GM21447 (cell line): ENCODE results near the gene ARL6IP5.

Source experiments
- ATAC-seq: cut with Tn5 transposase; IDR thresholded peaks from one replicate; pipeline ENCODE4 v1.9.1; 2021; ENCODE audit not compliant: unreplicated experiment

ARL6IP5 gene

GRCh38 chr3:69116162-69116561 lies 31.4 kb downstream of the ARL6IP5 start:
- no peak for ATAC-seq

- no peak for ATAC-seq
Observed at GRCh38 chr3:69116897-69117296, 32.2 kb downstream of the ARL6IP5 start.

- ATAC-seq = no peak
Observed at GRCh38 chr3:69118555-69118954, 33.8 kb downstream of the ARL6IP5 start.

- no peak for ATAC-seq
Observed at GRCh38 chr3:69119138-69119537, 34.4 kb downstream of the ARL6IP5 start.

GRCh38 chr3:69119681-69120080 lies 34.9 kb downstream of the ARL6IP5 start:
- ATAC-seq = no peak

GRCh38 chr3:69120879-69121464 lies 36.2 kb downstream of the ARL6IP5 start:
- ATAC-seq = peak; percentile 95

GRCh38 chr3:69121513-69121912 lies 36.8 kb downstream of the ARL6IP5 start:
- no peak for ATAC-seq

GRCh38 chr3:69121950-69122349 lies 37.2 kb downstream of the ARL6IP5 start:
- no peak for ATAC-seq

GRCh38 chr3:69122403-69122802 lies 37.7 kb downstream of the ARL6IP5 start, which contains the start of gene LMOD3:
Gene LMOD3, minus strand, starts transcription at chr3:69122595. Its CDS starts 209 bp downstream, at chr3:69122386.
- no peak for ATAC-seq

- ATAC-seq = no peak
Observed at GRCh38 chr3:69126216-69126615, 41.5 kb downstream of the ARL6IP5 start.

GRCh38 chr3:69126999-69127398 lies 42.3 kb downstream of the ARL6IP5 start:
- ATAC-seq = no peak

GRCh38 chr3:69128509-69128908 lies 43.8 kb downstream of the ARL6IP5 start:
- no peak for ATAC-seq

GRCh38 chr3:69129531-69129930 lies 44.8 kb downstream of the ARL6IP5 start:
- no peak for ATAC-seq

GRCh38 chr3:69130689-69131088 lies 46.0 kb downstream of the ARL6IP5 start:
- ATAC-seq = peak; percentile 92

- no peak for ATAC-seq
Observed at GRCh38 chr3:69137005-69137404, 52.3 kb downstream of the ARL6IP5 start.

GRCh38 chr3:69137412-69137811 lies 52.7 kb downstream of the ARL6IP5 start:
- no peak for ATAC-seq

- no peak for ATAC-seq
Observed at GRCh38 chr3:69141313-69141712, 56.6 kb downstream of the ARL6IP5 start.

- ATAC-seq = no peak
Observed at GRCh38 chr3:69142090-69142489, 57.4 kb downstream of the ARL6IP5 start.

GRCh38 chr3:69142797-69143454 lies 58.2 kb downstream of the ARL6IP5 start:
- ATAC-seq = no peak

GRCh38 chr3:69143612-69144011 lies 58.9 kb downstream of the ARL6IP5 start:
- ATAC-seq = no peak

GRCh38 chr3:69144631-69145245 lies 60.0 kb downstream of the ARL6IP5 start:
- ATAC-seq = no peak

- ATAC-seq = no peak
Observed at GRCh38 chr3:69145688-69146087, 61.0 kb downstream of the ARL6IP5 start.
